Left ventricle myocardium inferior (tissue), 1 donor: Measurements from ENCODE around the gene MBLAC1. TPM values are rescaled to one million over a fixed set of nuclear protein-coding genes. Genes with fewer than 3 reads are reported as not detected.

Source experiments
- DNase-seq: peaks from one replicate; pipeline ENCODE4 v3.0.0-alpha.2; 2020
- H3K27ac ChIP-seq: fragments of 200-600 bp; replicated peaks from 2 replicates; pipeline ENCODE4 v1.8.0; 2021
- H3K27me3 ChIP-seq: fragments of 200-600 bp; 2 replicates; pipeline ENCODE4 v1.8.0; 2021; ENCODE audit warnings: low read depth
- H3K36me3 ChIP-seq: fragments of 200-600 bp; 2 replicates; pipeline ENCODE4 v1.8.0; 2021
- H3K4me1 ChIP-seq: fragments of 200-600 bp; 2 replicates; pipeline ENCODE4 v1.8.0; 2021
- H3K4me3 ChIP-seq: fragments of 200-600 bp; 2 replicates; pipeline ENCODE4 v1.8.0; 2021; ENCODE audit warnings: mild to moderate bottlenecking, moderate library complexity
- H3K9me3 ChIP-seq: fragments of 200-600 bp; replicated peaks from 2 replicates; pipeline ENCODE4 v1.8.0; 2021
- CTCF ChIP-seq: fragments of 200-600 bp; IDR thresholded peaks from 2 replicates; pipeline ENCODE4 v1.8.0; 2021; ENCODE audit warnings: antibody characterized with exemption, mild to moderate bottlenecking, borderline replicate concordance
- intact Hi-C: fragments of 100-400 bp; cut with micrococcal nuclease; formaldehyde crosslinking; loops from one replicate; pipeline ENCODE4 v1.11.0; 2022
- total RNA-seq: library from RNA; stranded (reverse); fragmentation: NEBNext Ultra II Directional; extraction: Animal tissue kit (Norgen Biotek cat#: 25700); gene quantifications from one replicate; pipeline ENCODE4 v1.2.1, GENCODE V29; 2021
- donor health status: DM: no; HTN: yes; CAD: no; lungs with severe emphysema.

MBLAC1 gene
- total RNA-seq, 1 donor from 2014 or later: 2.0 TPM

GRCh38 chr7:100158229-100159098 lies 31.7 kb downstream of the MBLAC1 start, which contains the start of gene TRAPPC14:
Gene TRAPPC14 (minus strand): TSS chr7:100158723. CDS start chr7:100158499, 224 bp downstream.
- H3K4me1 ChIP-seq: peaks cover 26% of the 10 kb centered on the region
- intact Hi-C loops: no loop called here
- TF ChIP-seq CTCF: no peak

GRCh38 chr7:100159099-100159623 lies 32.4 kb downstream of the MBLAC1 start:
- Histone ChIP-seq H3K27me3 (peaks cover 3% of the 10 kb centered on the region), H3K4me3 (peak overlapping the region; percentile 95), H3K4me1 (peaks cover 26% of the 10 kb centered on the region), H3K9me3 (no peaks in the 10 kb centered on the region), H3K36me3 (peaks cover 26% of the 10 kb centered on the region), H3K27ac (peak overlapping the region; percentile 87)
- no peak for DNase-seq
- no peak for TF ChIP-seq CTCF
- intact Hi-C loops: no loop called here

More at GRCh38 chr7:100158229-100159098, 31.7 kb downstream of the MBLAC1 start, which contains the start of gene TRAPPC14:
- H3K27ac ChIP-seq: peak within 1 kb of the TSS; percentile 87
- DNase-seq: peak; percentile 95
- peak within 1 kb of the TSS; percentile 95 for H3K4me3 ChIP-seq
- peaks cover 33% of the 10 kb centered on the region for H3K36me3 ChIP-seq
- H3K9me3 ChIP-seq: no peaks in the 10 kb centered on the region
- H3K27me3 ChIP-seq: no peaks in the 10 kb centered on the region

- Histone ChIP-seq H3K4me1 (peaks cover 26% of the 10 kb centered on the region), H3K27me3 (peaks cover 7% of the 10 kb centered on the region), H3K9me3 (no peaks in the 10 kb centered on the region), H3K27ac (no peak overlapping the region), H3K4me3 (no peak overlapping the region), H3K36me3 (peaks cover 17% of the 10 kb centered on the region)
- no peak for TF ChIP-seq CTCF
- no peak for DNase-seq
- intact Hi-C loops: no loop called here
Measured at GRCh38 chr7:100160067-100160466, 33.3 kb downstream of the MBLAC1 start.

GRCh38 chr7:100163006-100163531 lies 36.3 kb downstream of the MBLAC1 start:
- Histone ChIP-seq H3K4me3 (no peak overlapping the region), H3K27me3 (peaks cover 33% of the 10 kb centered on the region), H3K9me3 (no peaks in the 10 kb centered on the region), H3K4me1 (peaks cover 24% of the 10 kb centered on the region), H3K27ac (no peak overlapping the region), H3K36me3 (no peaks in the 10 kb centered on the region)
- intact Hi-C loops: no loop called here
- TF ChIP-seq CTCF: no peak
- no peak for DNase-seq

- Histone ChIP-seq H3K9me3 (no peaks in the 10 kb centered on the region), H3K4me3 (no peak overlapping the region), H3K36me3 (no peaks in the 10 kb centered on the region), H3K27ac (no peak overlapping the region), H3K27me3 (peaks cover 38% of the 10 kb centered on the region), H3K4me1 (peaks cover 24% of the 10 kb centered on the region)
- intact Hi-C loops: no loop called here
- DNase-seq: no peak
- TF ChIP-seq CTCF: no peak
Measured at GRCh38 chr7:100163871-100164270, 37.1 kb downstream of the MBLAC1 start.
